K562 (cell line): ENCODE measurements around the gene KRTAP10-6. TPM values are rescaled to one million over a fixed set of nuclear protein-coding genes. Genes with fewer than 3 reads are reported as not detected.

Experiments used
- CREB3 ChIP-seq: fragments of 450-650 bp; conservative IDR thresholded peaks from 2 replicates; pipeline ENCODE4 v1.6.1; 2016; ENCODE audit warnings: missing genetic modification characterization, low read depth, mild to moderate bottlenecking, missing compliant biosample characterization, moderate library complexity
- GTF2A2 ChIP-seq: IDR thresholded peaks from 2 replicates; pipeline ENCODE4 v1.6.1; 2016; ENCODE audit warnings: mild to moderate bottlenecking, missing genetic modification characterization, missing compliant biosample characterization
- KLF13 ChIP-seq: fragments of 450-650 bp; IDR thresholded peaks from 2 replicates; pipeline ENCODE4 v1.6.1; 2016; ENCODE audit warnings: missing genetic modification characterization, low read depth, mild to moderate bottlenecking, missing compliant biosample characterization, moderate library complexity, borderline replicate concordance
- PKNOX1 ChIP-seq: fragments of 450-650 bp; IDR thresholded peaks from 2 replicates; pipeline ENCODE4 v1.6.1; 2016
- PTTG1 ChIP-seq: fragments of 450-650 bp; IDR thresholded peaks from 2 replicates; pipeline ENCODE4 v1.6.1; 2016; ENCODE audit warnings: low read depth, mild to moderate bottlenecking, missing genetic modification characterization, missing compliant biosample characterization
- ZNF512 ChIP-seq: IDR thresholded peaks from 2 replicates; pipeline ENCODE4 v1.6.1; 2016; ENCODE audit warnings: missing genetic modification characterization, missing compliant biosample characterization
- ZNF592 ChIP-seq: fragments of 450-650 bp; IDR thresholded peaks from 2 replicates; pipeline ENCODE4 v1.6.1; 2017; ENCODE audit warnings: antibody characterized with exemption, mild to moderate bottlenecking
- polyA plus RNA-seq, 8 experiments: library from polyadenylated mRNA; depleted of rRNA in 4 of 8; stranded (reverse) in 5 of 8; unstranded in 3 of 8; fragments of >200 nt; fragmentation: Nextera tagmentation in 2 of 8; fragmentation: Illumina TruSeq in 1 of 8; extraction: Ambion mirVana in 2 of 8; extraction: Trizol in 1 of 8; gene quantifications; 2 replicates each; pipeline versions ENCODE4 v1.2.1 to v1.2.3, GENCODE V29; 2011 to 2014; ENCODE audit warnings: inconsistent platforms in 1 of 8, missing spikeins in 1 of 8
- total RNA-seq, 7 experiments: library from RNA; depleted of rRNA in 6 of 7; stranded (reverse); fragments of >200 nt in 6 of 7; fragmentation: Illumina TruSeq in 2 of 7; extraction: Trizol in 2 of 7; gene quantifications; 2 replicates each; pipeline versions ENCODE4 v1.2.1 to v1.2.3, GENCODE V29; 2011 to 2021; ENCODE audit warnings: low replicate concordance in 1 of 7

KRTAP10-6 gene
- total and polyA plus RNA-seq, 9 of the 15 experiments (the other 6 are each of a cell fraction or from before 2014, with no cell fraction given): not detected

- TF ChIP-seq ZNF592 (peak; percentile 10; the same call in 1 of the 2 replicates), KLF13 (tag) (peak; percentile 49; the same call in 1 of the 2 replicates), PTTG1 (tag) (0 out of 2 replicates have a peak, but pooled peaks have one; percentile 7), ZNF512 (tag) (0 out of 2 replicates have a peak, but pooled peaks have one; percentile 22), GTF2A2 (tag) (peak; percentile 67; the same call in 1 of the 2 replicates), PKNOX1 (0 out of 2 replicates have a peak, but pooled peaks have one; percentile 6), CREB3 (peak; percentile 72)
These were observed 2.2 kb upstream of the KRTAP10-6 start (continued) for GRCh38 chr21:44594406-44594916.
